Right lobe of liver (tissue), 4 donors: ENCODE data around the gene NTHL1.

Source experiments
- CTCF ChIP-seq, 4 donors: fragments of 200-600 bp in 3 of 4; fragments of 450-650 bp in 1 of 4; IDR thresholded peaks; one replicate each; pipeline versions ENCODE4 v1.5.1 to v1.8.0; 2016 to 2022; ENCODE audit warnings: antibody characterized with exemption in 4 of 4, mild to moderate bottlenecking in 2 of 4
- POLR2A ChIP-seq: fragments of 450-650 bp; IDR thresholded peaks from one replicate; pipeline ENCODE4 v1.6.1; 2017; ENCODE audit warnings: antibody characterized with exemption, mild to moderate bottlenecking
- donor health status: DM: no; HTN: no; CAD: no.
- donor health status: DM: no; HTN: no; CAD: no.
- donor health status: DM: no; HTN: yes; CAD: no.

DNA sequence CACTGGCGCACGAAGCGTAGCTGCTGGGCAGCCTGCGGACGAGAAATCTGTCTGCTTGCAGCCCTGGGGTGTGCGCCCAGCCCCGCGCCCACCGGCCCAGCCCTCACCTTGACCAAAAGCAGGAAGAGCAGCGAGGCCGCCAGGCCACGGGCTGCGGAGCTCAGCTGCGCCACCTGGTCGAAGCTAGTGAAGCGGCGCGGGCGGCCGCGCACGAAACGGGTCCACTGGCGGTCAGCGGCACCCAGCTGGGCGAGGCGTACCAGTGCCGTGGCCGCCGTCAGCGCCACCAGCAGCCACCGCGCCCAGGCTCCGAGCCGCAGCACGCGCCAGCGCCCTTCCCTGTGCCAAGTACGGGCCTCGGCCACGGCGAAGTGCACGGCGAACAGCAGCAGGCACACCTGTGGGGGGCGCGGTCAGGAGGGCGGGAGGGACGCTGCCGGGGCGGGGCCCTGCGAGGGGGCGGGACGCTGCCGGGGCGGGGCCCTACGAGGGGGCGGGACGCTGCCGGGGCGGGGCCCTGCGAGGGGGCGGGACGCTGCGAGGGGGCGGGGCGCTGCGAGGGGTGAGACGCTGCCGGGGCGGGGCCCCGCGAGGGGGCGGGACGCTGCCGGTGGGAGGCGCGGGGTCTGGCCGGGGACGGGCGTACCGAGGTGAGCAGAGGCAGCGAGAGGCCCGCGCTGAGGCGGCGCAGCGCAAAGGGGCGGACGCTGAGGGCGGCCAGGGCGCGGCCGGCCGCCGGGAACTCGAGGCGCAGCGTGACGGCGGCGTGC is 43.3 kb upstream of the NTHL1 start:
- TF ChIP-seq CTCF (IDR thresholded peaks at IDR 0.05), result peak; percentile 12 to 46 (median 26)
- no peak for TF ChIP-seq POLR2A
